Measurements from ENCODE around the gene MED25. TPM values are rescaled to one million over a fixed set of nuclear protein-coding genes. Genes with fewer than 3 reads are reported as not detected.

MED25 gene
- total RNA-seq, 4 donors from 2014 or later: 15.2 to 30.5 (median 16.4) TPM

DNA sequence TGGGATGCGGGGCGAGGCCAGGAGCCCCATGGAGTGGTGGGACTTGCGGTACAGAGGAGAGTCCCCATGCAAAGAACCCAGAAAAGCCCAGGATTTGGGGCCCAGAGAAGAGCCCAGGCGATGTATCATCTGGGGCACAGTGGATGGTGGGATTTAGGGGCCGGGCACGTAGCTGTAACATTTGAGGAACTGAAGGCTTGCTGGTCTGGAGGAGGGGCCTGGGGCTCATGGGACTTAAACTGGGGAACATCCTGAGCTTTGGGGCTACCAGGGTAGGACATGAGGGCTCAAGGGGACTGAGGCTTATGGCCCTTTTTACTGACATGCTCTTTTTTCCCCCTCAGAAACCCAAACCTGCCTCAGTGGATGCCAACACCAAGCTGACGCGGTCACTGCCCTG lies 13.5 kb downstream of the MED25 start:
- TF ChIP-seq, protein P1, sequence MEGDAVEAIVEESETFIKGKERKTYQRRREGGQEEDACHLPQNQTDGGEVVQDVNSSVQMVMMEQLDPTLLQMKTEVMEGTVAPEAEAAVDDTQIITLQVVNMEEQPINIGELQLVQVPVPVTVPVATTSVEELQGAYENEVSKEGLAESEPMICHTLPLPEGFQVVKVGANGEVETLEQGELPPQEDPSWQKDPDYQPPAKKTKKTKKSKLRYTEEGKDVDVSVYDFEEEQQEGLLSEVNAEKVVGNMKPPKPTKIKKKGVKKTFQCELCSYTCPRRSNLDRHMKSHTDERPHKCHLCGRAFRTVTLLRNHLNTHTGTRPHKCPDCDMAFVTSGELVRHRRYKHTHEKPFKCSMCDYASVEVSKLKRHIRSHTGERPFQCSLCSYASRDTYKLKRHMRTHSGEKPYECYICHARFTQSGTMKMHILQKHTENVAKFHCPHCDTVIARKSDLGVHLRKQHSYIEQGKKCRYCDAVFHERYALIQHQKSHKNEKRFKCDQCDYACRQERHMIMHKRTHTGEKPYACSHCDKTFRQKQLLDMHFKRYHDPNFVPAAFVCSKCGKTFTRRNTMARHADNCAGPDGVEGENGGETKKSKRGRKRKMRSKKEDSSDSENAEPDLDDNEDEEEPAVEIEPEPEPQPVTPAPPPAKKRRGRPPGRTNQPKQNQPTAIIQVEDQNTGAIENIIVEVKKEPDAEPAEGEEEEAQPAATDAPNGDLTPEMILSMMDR (IDR thresholded peaks at IDR 0.05; ENCODE audit: low read depth): no peak

DNA sequence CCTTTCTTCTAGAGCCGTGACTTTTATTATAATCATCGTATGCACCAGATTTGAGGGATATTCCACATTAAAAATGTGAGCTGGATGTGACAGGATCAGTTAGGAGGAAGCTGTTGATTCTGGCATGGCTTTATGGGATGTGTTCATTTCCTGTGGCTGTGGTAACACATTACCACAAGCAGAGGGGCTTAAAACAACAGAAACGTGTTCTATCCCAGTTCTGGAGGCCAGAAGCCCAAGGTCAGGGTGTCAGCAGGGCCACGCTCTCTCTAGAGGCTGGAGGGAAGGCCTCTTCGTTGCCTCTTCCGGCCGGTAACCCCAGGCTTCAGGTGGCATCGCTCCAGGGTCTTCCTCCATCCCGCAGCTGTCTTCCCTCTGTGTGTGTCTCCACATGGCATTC lies 14.5 kb downstream of the MED25 start:
- TF ChIP-seq, protein P1 (IDR thresholded peaks at IDR 0.05; ENCODE audit: low read depth): no peak

DNA sequence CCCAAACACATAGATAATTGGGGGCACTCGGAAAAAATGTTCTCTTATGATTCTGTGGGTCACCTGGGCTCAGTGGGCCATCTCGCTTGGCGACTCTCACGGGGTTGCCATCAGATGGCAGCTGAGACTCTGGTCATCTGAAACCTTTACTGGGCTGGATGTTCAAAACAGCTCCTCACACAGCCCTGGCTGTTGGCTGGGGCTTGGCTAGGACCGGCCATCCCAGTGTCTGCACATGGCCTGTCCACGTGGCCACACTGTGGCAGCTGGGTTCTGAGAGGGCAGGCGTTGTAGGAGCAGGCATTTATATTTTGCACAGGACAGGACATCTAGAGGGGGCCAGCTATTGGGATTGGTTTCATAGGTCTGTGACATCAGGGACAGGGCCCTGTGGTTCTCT lies 15.5 kb downstream of the MED25 start:
- TF ChIP-seq, protein P1 (IDR thresholded peaks at IDR 0.05; ENCODE audit: low read depth): no peak

DNA sequence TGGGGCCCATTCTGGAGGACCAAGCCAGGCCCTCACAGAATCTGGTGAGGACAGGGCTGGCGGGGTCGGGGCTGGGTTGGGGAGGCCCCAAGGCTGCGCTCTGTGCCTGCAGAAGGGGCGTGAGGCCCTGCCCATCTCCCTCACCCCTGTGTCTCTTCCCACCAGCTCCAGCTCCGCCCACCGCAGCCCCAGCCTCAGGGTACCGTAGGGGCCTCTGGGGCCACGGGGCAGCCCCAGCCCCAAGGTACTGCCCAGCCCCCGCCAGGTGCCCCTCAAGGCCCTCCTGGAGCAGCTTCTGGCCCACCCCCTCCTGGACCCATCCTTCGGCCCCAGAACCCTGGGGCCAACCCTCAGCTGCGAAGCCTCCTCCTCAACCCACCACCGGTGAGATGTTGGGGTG lies 17.5 kb downstream of the MED25 start:
- TF ChIP-seq, protein P1 (IDR thresholded peaks at IDR 0.05; ENCODE audit: low read depth): no peak

DNA sequence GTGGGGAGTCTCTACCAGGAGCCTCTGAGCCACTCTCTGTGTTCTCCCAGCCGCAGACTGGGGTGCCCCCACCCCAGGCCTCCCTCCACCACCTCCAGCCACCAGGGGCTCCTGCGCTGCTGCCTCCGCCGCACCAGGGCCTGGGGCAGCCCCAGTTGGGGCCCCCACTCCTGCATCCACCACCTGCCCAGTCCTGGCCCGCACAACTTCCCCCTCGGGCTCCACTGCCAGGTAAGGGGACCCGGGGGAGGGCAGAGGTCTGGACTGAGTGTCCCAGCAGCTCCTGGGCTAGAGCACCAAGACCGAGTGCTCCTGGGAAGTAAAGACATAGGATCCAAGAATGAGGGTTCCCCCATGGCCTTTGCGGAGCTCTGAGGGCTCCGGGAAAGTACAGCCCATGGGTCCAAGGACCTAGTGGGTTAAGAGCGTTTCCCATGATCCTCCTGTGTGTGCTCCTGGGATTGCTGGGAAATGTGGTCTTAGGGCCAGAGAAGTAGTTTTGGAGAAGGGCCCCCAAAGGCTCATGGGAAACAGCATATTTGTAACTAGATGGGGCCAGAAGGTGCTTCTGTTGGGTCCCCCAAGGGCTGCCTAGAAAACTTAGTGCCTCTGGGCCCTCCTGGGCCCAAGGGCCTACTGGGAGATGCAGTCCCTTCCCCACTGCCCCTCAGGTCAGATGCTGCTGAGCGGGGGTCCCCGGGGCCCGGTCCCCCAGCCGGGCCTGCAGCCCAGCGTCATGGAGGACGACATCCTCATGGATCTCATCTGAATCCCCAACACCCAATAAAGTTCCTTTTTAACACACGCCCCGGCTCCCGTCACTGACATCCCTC lies 18.3 kb downstream of the MED25 start:
- TF ChIP-seq, protein P1 (IDR thresholded peaks at IDR 0.05; ENCODE audit: low read depth): no peak

DNA sequence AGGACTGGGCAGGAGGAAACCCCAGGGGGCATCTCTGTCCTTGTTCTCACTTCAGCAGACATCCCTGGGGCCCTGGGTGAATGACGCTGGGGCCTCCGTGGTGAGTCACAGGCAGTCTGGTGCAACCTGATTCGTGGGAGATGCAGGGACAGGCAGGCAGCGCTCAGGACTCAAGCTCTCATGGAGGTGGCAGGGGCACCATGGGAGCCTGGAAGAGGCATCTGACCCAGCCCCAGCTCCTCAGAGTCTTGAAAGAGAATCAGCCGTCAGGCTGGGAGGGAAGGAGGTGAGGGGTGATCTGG lies 18.9 kb downstream of the MED25 start:
- TF ChIP-seq, protein P1 (IDR thresholded peaks at IDR 0.05; ENCODE audit: low read depth): no peak

DNA sequence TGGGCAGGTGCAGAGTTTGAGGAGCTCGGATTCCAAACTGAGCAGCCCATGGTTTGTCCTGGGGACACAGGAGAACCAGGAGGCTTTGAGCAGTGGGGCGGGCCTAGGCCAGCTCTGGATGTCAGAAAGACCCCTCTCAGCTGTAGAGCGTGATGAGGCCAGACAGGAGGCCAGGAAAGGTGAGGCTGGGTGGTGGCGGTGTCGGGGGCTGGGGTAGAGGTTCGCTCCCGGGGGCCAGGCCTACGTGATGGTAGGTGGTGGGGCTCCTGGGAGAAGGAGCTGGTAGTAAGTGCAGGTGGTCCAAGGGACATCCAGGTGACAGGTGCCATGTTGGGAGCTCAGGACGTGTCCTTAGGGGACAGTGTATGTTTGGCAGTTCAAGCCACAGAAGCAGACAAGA lies 19.3 kb downstream of the MED25 start:
- TF ChIP-seq, protein P1 (IDR thresholded peaks at IDR 0.05; ENCODE audit: low read depth): no peak

Measured in subcutaneous adipose tissue (tissue), 4 donors.